Caki2 (cell line): ENCODE data around the gene FAM110C. TPM values are rescaled to one million over a fixed set of nuclear protein-coding genes. Genes with fewer than 3 reads are reported as not detected.
"Not testable (repeated sequence)": the region's sequence is repeated elsewhere in the genome, so short reads cannot be mapped to it uniquely, and the experiment has no call there.

Experiments used
- DNase-seq: peaks from one replicate; pipeline ENCODE4 v3.0.0-alpha.2; 2015; ENCODE audit warnings: low read depth
- in situ Hi-C: cut with HindIII; loops from 2 replicates; pipeline ENCODE4 v1.10.0; 2016; ENCODE audit warnings: low sequenced_read_pairs, low pct_unique_long_range_greater_than_20kb, mixed read lengths
- total RNA-seq: library from RNA; depleted of rRNA; stranded (reverse); fragments of >200 nt; shearing (Covaris generic); gene quantifications from 2 replicates; pipeline ENCODE4 v1.2.3, GENCODE V29; 2014; ENCODE audit warnings: low replicate concordance

Gene FAM110C
- total RNA-seq, 1 experiment from 2014 or later = 4.3 TPM

- peak; percentile 22 for DNase-seq
- in situ Hi-C loops = no loop called here
Observed at GRCh38 chr2:45342-46130, 769 bp downstream of the FAM110C start.

DNA sequence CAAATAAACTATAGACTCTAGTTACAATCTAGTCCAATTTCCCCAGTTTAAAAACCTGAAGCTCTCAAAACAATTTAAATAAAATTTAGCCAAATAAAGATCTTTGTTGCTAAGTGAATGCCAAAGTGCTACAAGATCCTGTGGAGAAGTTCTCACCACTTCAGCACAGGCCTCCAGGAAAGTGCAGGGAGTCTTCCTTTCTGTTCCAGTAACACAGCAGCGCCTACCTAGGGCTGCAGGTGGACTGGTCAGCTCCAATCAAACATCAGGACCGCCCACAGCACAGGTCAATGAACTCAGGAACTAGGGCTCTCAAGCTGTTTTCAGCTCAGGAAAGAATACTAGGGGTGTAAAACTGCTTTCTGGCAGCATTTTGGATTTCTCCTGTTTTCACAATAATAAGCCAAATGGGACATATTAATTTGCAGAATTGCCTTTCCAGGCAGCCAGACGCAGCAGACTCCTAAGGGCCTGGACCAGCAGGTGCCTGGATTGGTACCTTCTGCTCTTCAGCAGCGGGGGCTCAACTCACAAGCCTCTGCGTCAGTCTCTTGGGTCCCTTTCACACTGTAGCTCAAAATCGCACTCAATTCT, 1.5 kb downstream of the FAM110C start:
- in situ Hi-C loops = no loop called here
- peak; percentile 19 for DNase-seq

- in situ Hi-C loops = no loop called here
- no peak for DNase-seq
Observed at GRCh38 chr2:42788-43187, 3.5 kb downstream of the FAM110C start.

DNA sequence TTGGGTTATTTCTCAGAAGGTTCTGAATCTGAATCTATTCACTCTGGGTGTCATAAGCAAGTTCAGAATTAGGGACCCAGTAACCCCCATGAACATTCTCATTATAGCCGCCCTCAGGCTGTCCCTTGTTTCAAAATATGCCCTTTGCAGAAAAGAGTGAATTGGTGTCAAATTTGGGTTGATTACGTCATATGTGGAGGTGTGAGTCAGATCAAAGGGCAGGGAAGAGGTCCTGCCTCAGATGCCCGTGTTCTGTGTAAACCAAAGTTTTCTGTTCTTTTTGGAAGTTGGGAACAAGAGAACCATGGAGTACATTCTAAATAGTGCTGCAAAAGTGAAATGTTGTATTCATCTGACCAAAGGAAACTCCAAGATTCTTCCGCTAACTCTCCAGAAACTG, 5.8 kb downstream of the FAM110C start:
- no peak for DNase-seq
- in situ Hi-C loops = no loop called here

DNA sequence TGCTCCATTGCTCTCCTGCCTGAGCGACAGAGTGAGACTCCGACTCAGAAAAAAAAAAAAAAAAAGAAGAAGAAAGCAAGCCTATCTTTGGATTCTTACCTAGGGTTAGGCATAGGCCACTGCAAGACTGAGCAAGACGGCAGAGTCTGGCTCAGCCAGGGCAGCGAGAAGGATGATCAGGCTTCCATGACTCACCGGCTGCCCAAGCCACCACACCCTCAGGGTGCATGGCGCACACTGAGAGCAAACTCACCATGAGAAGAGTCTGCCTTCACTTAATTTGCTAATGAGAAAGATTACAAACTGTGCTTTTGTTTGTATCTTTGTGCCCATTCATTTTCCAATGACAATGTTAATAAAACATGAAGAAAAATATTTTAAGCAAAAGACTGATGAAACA, 8.2 kb downstream of the FAM110C start:
- in situ Hi-C loops = no loop called here
- peak; percentile 74 for DNase-seq

GRCh38 chr2:36318-36717, 10.0 kb downstream of the FAM110C start:
- no peak for DNase-seq
- in situ Hi-C loops = no loop called here

GRCh38 chr2:35852-36251, 10.5 kb downstream of the FAM110C start:
- in situ Hi-C loops = no loop called here
- DNase-seq = no peak

DNA sequence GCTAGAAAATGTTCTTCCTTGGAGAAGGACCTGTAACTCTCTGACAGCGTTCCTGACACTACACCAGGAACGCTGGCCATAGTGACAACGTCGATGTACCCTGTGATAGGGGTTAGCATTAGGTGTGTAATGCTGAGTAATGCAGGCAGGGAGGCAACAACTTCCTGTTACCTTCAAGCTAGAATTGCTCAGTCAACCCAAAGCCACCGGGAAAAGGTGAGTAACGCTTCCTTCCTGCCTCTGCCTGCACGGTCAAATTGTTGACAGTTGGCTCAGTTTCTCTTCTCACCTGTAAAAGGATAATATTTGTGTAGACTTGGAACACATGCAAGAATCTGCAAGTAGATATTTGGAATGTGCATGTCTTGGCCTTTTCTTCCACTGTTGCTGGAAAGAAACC, 12.7 kb downstream of the FAM110C start:
- no peak for DNase-seq
- in situ Hi-C loops = no loop called here

DNA sequence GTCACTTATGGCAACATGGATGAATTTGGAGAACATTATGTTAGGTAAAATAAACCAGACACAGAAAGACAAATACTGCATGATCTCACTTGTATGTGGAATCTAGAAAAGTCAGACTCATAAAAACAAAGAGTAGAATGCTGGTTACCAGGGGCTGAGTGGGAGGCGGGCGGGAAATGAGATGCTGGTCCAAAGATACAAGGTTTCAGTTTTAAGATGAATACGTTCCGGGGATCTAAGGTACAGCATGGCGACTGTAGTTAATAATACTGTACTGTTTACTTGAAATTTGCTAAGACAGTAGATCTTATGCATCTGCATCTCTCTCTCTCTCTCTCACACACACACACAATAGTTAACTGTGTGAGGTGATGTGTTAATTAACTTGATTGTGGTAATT, 14.2 kb downstream of the FAM110C start:
- in situ Hi-C loops = no loop called here

DNA sequence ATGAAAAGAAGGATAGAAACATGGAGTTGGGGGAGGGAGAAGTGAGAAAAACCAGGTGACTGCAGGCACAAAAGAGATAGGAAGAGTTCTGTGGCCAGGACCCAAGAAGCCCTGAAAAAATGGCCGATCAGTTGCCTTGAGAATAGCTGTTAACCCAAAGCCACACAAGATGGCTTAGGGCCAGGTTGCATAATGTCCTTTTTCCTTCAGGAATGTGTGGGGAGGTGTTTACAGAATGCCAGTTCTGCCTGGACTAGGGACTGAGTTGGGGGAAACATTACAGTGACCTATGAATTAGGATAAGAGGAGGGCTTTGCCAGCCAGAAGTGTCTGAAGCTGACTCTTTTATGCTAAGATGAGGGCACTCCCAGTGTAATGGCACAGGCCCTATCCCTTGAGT, 17.1 kb downstream of the FAM110C start:
- no peak for DNase-seq
- in situ Hi-C loops = no loop called here

More for the DNA sequence above, 14.2 kb downstream of the FAM110C start:
- DNase-seq = no peak

DNA sequence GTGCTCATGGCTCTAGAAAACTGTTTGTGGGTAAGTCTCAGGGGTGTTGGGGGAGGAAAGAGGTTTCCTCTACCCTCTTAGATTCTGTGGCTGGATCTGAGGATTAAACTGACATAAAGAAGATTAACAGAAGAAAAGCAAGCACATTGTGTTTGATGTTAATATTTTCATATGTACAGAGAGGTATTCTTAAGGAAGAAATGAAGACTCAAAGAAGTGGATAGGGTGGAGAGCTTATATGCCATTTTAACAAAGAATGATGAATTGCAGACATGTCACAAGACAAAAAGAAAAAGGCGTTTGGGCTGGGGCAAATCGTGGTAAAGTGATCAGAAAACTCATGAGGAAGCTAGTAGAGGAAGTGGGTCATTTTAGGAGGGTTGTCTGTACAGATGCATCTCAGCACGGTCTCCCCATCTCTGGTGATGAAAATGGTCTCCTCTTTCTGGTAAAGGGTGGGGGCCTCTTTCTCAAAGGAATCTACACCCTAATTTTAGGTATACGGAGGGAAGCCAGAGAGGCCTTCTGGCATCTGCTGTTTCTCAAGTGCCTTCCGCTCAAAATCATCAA, 17.8 kb downstream of the FAM110C start:
- in situ Hi-C loops = no loop called here
- no peak for DNase-seq

- DNase-seq = no peak
- in situ Hi-C loops = no loop called here
Observed at GRCh38 chr2:26891-27290, 19.4 kb downstream of the FAM110C start.

GRCh38 chr2:25543-25942, 20.8 kb downstream of the FAM110C start:
- in situ Hi-C loops = no loop called here
- no peak for DNase-seq

- DNase-seq, in situ Hi-C loops: not testable (repeated sequence)
Observed at GRCh38 chr2:24591-24990, 21.7 kb downstream of the FAM110C start.

DNA sequence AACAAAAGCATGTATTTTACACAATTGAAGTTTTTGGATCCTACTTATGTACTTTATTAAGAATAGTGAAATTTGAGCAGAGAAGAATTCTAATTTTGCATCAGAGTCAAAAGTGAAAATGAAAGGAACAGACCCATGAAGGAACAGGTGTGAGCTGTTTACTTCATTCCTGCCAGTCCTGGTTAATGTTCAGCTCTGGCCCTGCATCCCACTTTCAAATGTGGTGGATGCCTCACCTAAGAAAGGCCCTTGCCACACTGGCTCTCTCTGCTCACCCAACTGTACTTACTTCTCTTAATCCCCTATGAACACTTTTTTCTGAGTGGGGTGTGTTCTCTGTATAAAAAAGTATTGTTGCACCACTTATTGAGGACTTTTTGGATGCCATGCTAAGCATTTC, 22.2 kb downstream of the FAM110C start:
- in situ Hi-C loops = no loop called here
- DNase-seq = no peak

- DNase-seq = no peak
- in situ Hi-C loops = no loop called here
Observed at GRCh38 chr2:23283-23682, 23.0 kb downstream of the FAM110C start.

DNA sequence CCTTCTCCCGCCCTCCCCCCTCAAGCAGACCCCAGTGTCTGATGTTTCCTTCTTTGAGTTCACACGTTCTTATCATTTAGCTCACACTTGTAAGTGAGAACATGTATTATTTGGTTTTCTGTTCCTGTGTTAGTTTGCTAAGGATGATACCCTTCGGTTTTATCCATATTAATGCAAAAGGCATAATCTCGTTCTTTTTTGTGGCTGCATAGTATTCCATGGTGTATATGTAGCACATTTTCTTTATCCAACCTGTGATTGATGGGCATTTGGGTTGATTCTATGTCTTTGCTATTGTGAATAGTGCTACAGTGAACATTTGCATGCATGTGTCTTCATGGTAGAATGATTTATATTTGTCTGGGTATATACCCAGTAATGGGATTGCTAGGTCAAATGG, 24.1 kb downstream of the FAM110C start:
- DNase-seq, in situ Hi-C loops: not testable (repeated sequence)

DNA sequence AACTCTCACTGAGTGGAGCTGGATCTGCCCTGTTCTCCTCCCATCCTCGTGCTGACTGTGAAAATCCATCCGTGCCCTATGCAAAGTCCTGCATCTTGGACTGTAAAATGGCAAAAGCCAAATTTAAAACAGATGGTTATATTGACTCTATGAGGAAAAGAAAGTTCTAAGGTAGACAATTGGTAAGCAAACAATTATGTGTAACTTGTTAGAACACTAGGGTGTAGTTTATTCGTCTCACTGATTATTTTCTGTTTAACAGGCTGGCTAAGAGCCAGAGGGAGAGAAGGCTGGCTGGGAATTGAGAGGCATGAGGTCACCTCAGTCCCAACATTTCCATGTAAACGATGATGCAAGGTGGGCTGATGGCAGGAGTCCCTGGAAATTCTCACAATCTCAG, 26.0 kb downstream of the FAM110C start:
- in situ Hi-C loops, DNase-seq: not testable (repeated sequence)

DNA sequence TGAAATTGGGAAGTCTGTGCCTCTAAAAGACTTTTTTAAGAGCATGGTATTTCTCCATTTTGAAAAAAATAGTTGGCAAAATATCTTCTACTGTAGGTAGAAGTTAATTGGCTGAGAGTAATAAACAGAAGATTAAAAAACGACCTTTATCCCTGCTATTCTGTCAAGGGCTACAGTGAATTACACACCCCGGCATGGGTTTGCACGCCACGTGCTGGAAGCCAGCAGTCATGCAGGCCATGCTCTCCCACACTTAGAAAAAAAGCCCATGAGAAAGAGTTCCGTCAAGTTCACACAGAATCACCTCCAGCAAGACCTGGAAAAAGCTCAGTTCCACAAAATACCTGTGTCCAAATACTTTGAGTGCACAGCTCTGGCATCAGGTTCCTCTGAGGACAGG, 26.8 kb downstream of the FAM110C start:
- no peak for DNase-seq
- in situ Hi-C loops = no loop called here
